LNCaP clone FGC (cell line): ENCODE results near the gene SMURF2.

ENCODE experiments used
- DNase-seq: peaks from one replicate; pipeline ENCODE4 v3.0.0-alpha.2; 2011; ENCODE audit warnings: low read depth
- H3K4me3 ChIP-seq: 2 replicates; pipeline ENCODE4 v1.5.1; 2011; ENCODE audit warnings: mild to moderate bottlenecking, low read depth, low read length, control low read depth
- TF ChIP-seq, protein P1 (sequence below): IDR thresholded peaks from 2 replicates; pipeline ENCODE4 v1.5.1; 2012; ENCODE audit warnings: mild to moderate bottlenecking; ENCODE audit not compliant: control insufficient read depth, insufficient read depth; ENCODE audit errors: extremely low read depth

SMURF2 gene

GRCh38 chr17:64653985-64654355 is 8.1 kb downstream of the SMURF2 start:
- no peak for DNase-seq
- TF ChIP-seq, protein P1, sequence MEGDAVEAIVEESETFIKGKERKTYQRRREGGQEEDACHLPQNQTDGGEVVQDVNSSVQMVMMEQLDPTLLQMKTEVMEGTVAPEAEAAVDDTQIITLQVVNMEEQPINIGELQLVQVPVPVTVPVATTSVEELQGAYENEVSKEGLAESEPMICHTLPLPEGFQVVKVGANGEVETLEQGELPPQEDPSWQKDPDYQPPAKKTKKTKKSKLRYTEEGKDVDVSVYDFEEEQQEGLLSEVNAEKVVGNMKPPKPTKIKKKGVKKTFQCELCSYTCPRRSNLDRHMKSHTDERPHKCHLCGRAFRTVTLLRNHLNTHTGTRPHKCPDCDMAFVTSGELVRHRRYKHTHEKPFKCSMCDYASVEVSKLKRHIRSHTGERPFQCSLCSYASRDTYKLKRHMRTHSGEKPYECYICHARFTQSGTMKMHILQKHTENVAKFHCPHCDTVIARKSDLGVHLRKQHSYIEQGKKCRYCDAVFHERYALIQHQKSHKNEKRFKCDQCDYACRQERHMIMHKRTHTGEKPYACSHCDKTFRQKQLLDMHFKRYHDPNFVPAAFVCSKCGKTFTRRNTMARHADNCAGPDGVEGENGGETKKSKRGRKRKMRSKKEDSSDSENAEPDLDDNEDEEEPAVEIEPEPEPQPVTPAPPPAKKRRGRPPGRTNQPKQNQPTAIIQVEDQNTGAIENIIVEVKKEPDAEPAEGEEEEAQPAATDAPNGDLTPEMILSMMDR, result no peak
- no peak overlapping the region for H3K4me3 ChIP-seq

- TF ChIP-seq, protein P1, result no peak
- H3K4me3 ChIP-seq, result no peak overlapping the region
- DNase-seq, result no peak
These were observed 8.7 kb downstream of the SMURF2 start for GRCh38 chr17:64653325-64653984.

- H3K4me3 ChIP-seq, result no peak overlapping the region
- no peak for DNase-seq
- TF ChIP-seq, protein P1, result no peak
These were observed 10.2 kb downstream of the SMURF2 start for GRCh38 chr17:64651889-64652288.

- H3K4me3 ChIP-seq, result no peak overlapping the region
- TF ChIP-seq, protein P1, result no peak
These were observed 13.9 kb downstream of the SMURF2 start for GRCh38 chr17:64648234-64648633.

GRCh38 chr17:64647817-64648216 is 14.3 kb downstream of the SMURF2 start:
- TF ChIP-seq, protein P1, result no peak
- no peak overlapping the region for H3K4me3 ChIP-seq
- DNase-seq, result no peak

More at GRCh38 chr17:64648234-64648633, 13.9 kb downstream of the SMURF2 start:
- no peak for DNase-seq

- no peak for DNase-seq
- TF ChIP-seq, protein P1, result no peak
- no peak overlapping the region for H3K4me3 ChIP-seq
These were observed 22.6 kb downstream of the SMURF2 start for GRCh38 chr17:64639516-64639915.

GRCh38 chr17:64638552-64639203 is 23.4 kb downstream of the SMURF2 start:
- TF ChIP-seq, protein P1, result no peak
- DNase-seq, result no peak
- H3K4me3 ChIP-seq, result no peak overlapping the region
